ENCODE measurements around the gene THSD7B. TPM values are rescaled to one million over a fixed set of nuclear protein-coding genes. Genes with fewer than 3 reads are reported as not detected.

THSD7B gene
- total and polyA plus RNA-seq, 7 experiments from 2014 or later = not detected

GRCh38 chr2:137167651-137168050, 402.3 kb downstream of the THSD7B start:
- Mint-ChIP-seq H3K4me1 (no peaks in the 10 kb centered on the region), H3K27me3 (peaks cover 0 to 4% (median 0%) of the 10 kb centered on the region in 5 donors), H3K9me3 (peaks cover 0 to 11% (median 4%) of the 10 kb centered on the region in 11 donors), H3K4me3 (no peak overlapping the region), H3K36me3 (no peaks in the 10 kb centered on the region), H3K27ac (no peak overlapping the region)
- ChIA-PET POLR2A (no interaction called here), CTCF (no interaction called here)
- H3K36me3 ChIP-seq (ENCODE audit: control insufficient read depth in 2 of 3, insufficient read depth in 3 of 3, low read length in 3 of 3) = no peaks in the 10 kb centered on the region
- no peak overlapping the region for H3K4me3 ChIP-seq (ENCODE audit: low read length)
- no peak for ATAC-seq
- H3K27ac ChIP-seq (ENCODE audit: low read depth, low read length) = no peak overlapping the region
- no peaks in the 10 kb centered on the region for H3K9me3 ChIP-seq (ENCODE audit: control insufficient read depth in 2 of 3, low read length in 3 of 3)
- no peak for DNase-seq
- intact Hi-C loops (cut with micrococcal nuclease) = no loop called here
- H3K27me3 ChIP-seq (ENCODE audit: control insufficient read depth in 2 of 2, insufficient read depth in 2 of 2, low read length in 2 of 2) = no peaks in the 10 kb centered on the region
- no peaks in the 10 kb centered on the region for H3K4me1 ChIP-seq (ENCODE audit: control insufficient read depth in 2 of 2, insufficient read depth in 2 of 2, low read length in 2 of 2)

- CTCF ChIA-PET = no interaction called here
- no peaks in the 10 kb centered on the region for H3K36me3 Mint-ChIP-seq
Observed at GRCh38 chr2:137168552-137168951, 403.2 kb downstream of the THSD7B start.

GRCh38 chr2:137172162-137172561, 406.8 kb downstream of the THSD7B start:
- Mint-ChIP-seq H3K27me3 (peaks cover 0 to 4% (median 0%) of the 10 kb centered on the region in 5 donors), H3K9me3 (peaks cover 0 to 1% (median 0%) of the 10 kb centered on the region in 11 donors), H3K4me3 (no peak overlapping the region), H3K27ac (no peak overlapping the region), H3K4me1 (no peaks in the 10 kb centered on the region), H3K36me3 (no peaks in the 10 kb centered on the region)
- Histone ChIP-seq H3K36me3 (ENCODE audit: control insufficient read depth in 2 of 3, insufficient read depth in 3 of 3, low read length in 3 of 3) (no peaks in the 10 kb centered on the region), H3K4me1 (ENCODE audit: control insufficient read depth in 2 of 2, insufficient read depth in 2 of 2, low read length in 2 of 2) (no peaks in the 10 kb centered on the region), H3K27ac (ENCODE audit: low read depth, low read length) (no peak overlapping the region), H3K27me3 (ENCODE audit: control insufficient read depth in 2 of 2, insufficient read depth in 2 of 2, low read length in 2 of 2) (no peaks in the 10 kb centered on the region), H3K9me3 (ENCODE audit: control insufficient read depth in 2 of 3, low read length in 3 of 3) (no peaks in the 10 kb centered on the region), H3K4me3 (ENCODE audit: low read length) (no peak overlapping the region)
- DNase-seq = no peak
- intact Hi-C loops (cut with micrococcal nuclease) = no loop called here
- ChIA-PET POLR2A (no interaction called here), CTCF (no interaction called here)
- ATAC-seq = no peak

More at GRCh38 chr2:137168552-137168951, 403.2 kb downstream of the THSD7B start:
- Mint-ChIP-seq H3K27ac (no peak overlapping the region), H3K9me3 (peaks cover 0 to 11% (median 3%) of the 10 kb centered on the region in 11 donors), H3K27me3 (peaks cover 0 to 4% (median 0%) of the 10 kb centered on the region in 5 donors), H3K4me1 (no peaks in the 10 kb centered on the region), H3K4me3 (no peak overlapping the region)
- POLR2A ChIA-PET = no interaction called here
- H3K36me3 ChIP-seq (ENCODE audit: control insufficient read depth in 2 of 3, insufficient read depth in 3 of 3, low read length in 3 of 3) = no peaks in the 10 kb centered on the region
- no peak overlapping the region for H3K27ac ChIP-seq (ENCODE audit: low read depth, low read length)
- no peak overlapping the region for H3K4me3 ChIP-seq (ENCODE audit: low read length)
- H3K4me1 ChIP-seq (ENCODE audit: control insufficient read depth in 2 of 2, insufficient read depth in 2 of 2, low read length in 2 of 2) = no peaks in the 10 kb centered on the region
- ATAC-seq (no peak), DNase-seq (no peak)
- no peaks in the 10 kb centered on the region for H3K9me3 ChIP-seq (ENCODE audit: control insufficient read depth in 2 of 3, low read length in 3 of 3)
- intact Hi-C loops (cut with micrococcal nuclease) = no loop called here
- H3K27me3 ChIP-seq (ENCODE audit: control insufficient read depth in 2 of 2, insufficient read depth in 2 of 2, low read length in 2 of 2) = no peaks in the 10 kb centered on the region

- Mint-ChIP-seq H3K4me1 (no peaks in the 10 kb centered on the region), H3K27me3 (peaks cover 0 to 4% (median 0%) of the 10 kb centered on the region in 5 donors), H3K27ac (no peak overlapping the region), H3K9me3 (no peaks in the 10 kb centered on the region), H3K36me3 (no peaks in the 10 kb centered on the region), H3K4me3 (no peak overlapping the region)
- DNase-seq (no peak), ATAC-seq (no peak)
- Histone ChIP-seq H3K36me3 (ENCODE audit: control insufficient read depth in 2 of 3, insufficient read depth in 3 of 3, low read length in 3 of 3) (no peaks in the 10 kb centered on the region), H3K27ac (ENCODE audit: low read depth, low read length) (no peak overlapping the region), H3K27me3 (ENCODE audit: control insufficient read depth in 2 of 2, insufficient read depth in 2 of 2, low read length in 2 of 2) (no peaks in the 10 kb centered on the region), H3K4me1 (ENCODE audit: control insufficient read depth in 2 of 2, insufficient read depth in 2 of 2, low read length in 2 of 2) (no peaks in the 10 kb centered on the region), H3K9me3 (ENCODE audit: control insufficient read depth in 2 of 3, low read length in 3 of 3) (no peaks in the 10 kb centered on the region), H3K4me3 (ENCODE audit: low read length) (no peak overlapping the region)
- POLR2A ChIA-PET = no interaction called here
- intact Hi-C loops (cut with micrococcal nuclease) = no loop called here
- CTCF ChIA-PET = no interaction called here
Observed at GRCh38 chr2:137173463-137173862, 408.1 kb downstream of the THSD7B start.

GRCh38 chr2:137175246-137175645, 409.9 kb downstream of the THSD7B start:
- H3K36me3 Mint-ChIP-seq = no peaks in the 10 kb centered on the region
- H3K4me3 Mint-ChIP-seq = no peak overlapping the region
- no peaks in the 10 kb centered on the region for H3K27me3 ChIP-seq (ENCODE audit: control insufficient read depth in 2 of 2, insufficient read depth in 2 of 2, low read length in 2 of 2)
- no peak for ATAC-seq
- H3K27me3 Mint-ChIP-seq = peaks cover 0 to 4% (median 0%) of the 10 kb centered on the region in 5 donors
- CTCF ChIA-PET = no interaction called here
- no peaks in the 10 kb centered on the region for H3K4me1 ChIP-seq (ENCODE audit: control insufficient read depth in 2 of 2, insufficient read depth in 2 of 2, low read length in 2 of 2)
- H3K4me1 Mint-ChIP-seq = no peaks in the 10 kb centered on the region
- no peak overlapping the region for H3K4me3 ChIP-seq (ENCODE audit: low read length)
- intact Hi-C loops (cut with micrococcal nuclease) = no loop called here
- no peaks in the 10 kb centered on the region for H3K9me3 Mint-ChIP-seq
- H3K27ac Mint-ChIP-seq = no peak overlapping the region
- no peaks in the 10 kb centered on the region for H3K9me3 ChIP-seq (ENCODE audit: control insufficient read depth in 2 of 3, low read length in 3 of 3)
- POLR2A ChIA-PET = no interaction called here
- H3K27ac ChIP-seq (ENCODE audit: low read depth, low read length) = no peak overlapping the region
- H3K36me3 ChIP-seq (ENCODE audit: control insufficient read depth in 2 of 3, insufficient read depth in 3 of 3, low read length in 3 of 3) = no peaks in the 10 kb centered on the region
- DNase-seq = no peak

GRCh38 chr2:137178951-137179377, 413.6 kb downstream of the THSD7B start:
- no peak overlapping the region for H3K27ac ChIP-seq (ENCODE audit: low read depth, low read length)
- Mint-ChIP-seq H3K9me3 (no peaks in the 10 kb centered on the region), H3K4me3 (no peak overlapping the region), H3K36me3 (no peaks in the 10 kb centered on the region), H3K4me1 (no peaks in the 10 kb centered on the region), H3K27me3 (no peaks in the 10 kb centered on the region), H3K27ac (no peak overlapping the region)
- POLR2A ChIA-PET = no interaction called here
- no peaks in the 10 kb centered on the region for H3K36me3 ChIP-seq (ENCODE audit: control insufficient read depth in 2 of 3, insufficient read depth in 3 of 3, low read length in 3 of 3)
- H3K9me3 ChIP-seq (ENCODE audit: control insufficient read depth in 2 of 3, low read length in 3 of 3) = no peaks in the 10 kb centered on the region
- intact Hi-C loops (cut with micrococcal nuclease) = no loop called here
- H3K27me3 ChIP-seq (ENCODE audit: control insufficient read depth in 2 of 2, insufficient read depth in 2 of 2, low read length in 2 of 2) = no peaks in the 10 kb centered on the region
- CTCF ChIA-PET = no interaction called here
- H3K4me1 ChIP-seq (ENCODE audit: control insufficient read depth in 2 of 2, insufficient read depth in 2 of 2, low read length in 2 of 2) = no peaks in the 10 kb centered on the region
- no peak for DNase-seq
- ATAC-seq = peak; percentile 20
- no peak overlapping the region for H3K4me3 ChIP-seq (ENCODE audit: low read length)

- Histone ChIP-seq H3K4me1 (ENCODE audit: control insufficient read depth in 2 of 2, insufficient read depth in 2 of 2, low read length in 2 of 2) (no peaks in the 10 kb centered on the region), H3K27ac (ENCODE audit: low read depth, low read length) (no peak overlapping the region), H3K9me3 (ENCODE audit: control insufficient read depth in 2 of 3, low read length in 3 of 3) (no peaks in the 10 kb centered on the region), H3K4me3 (ENCODE audit: low read length) (no peak overlapping the region), H3K27me3 (ENCODE audit: control insufficient read depth in 2 of 2, insufficient read depth in 2 of 2, low read length in 2 of 2) (no peaks in the 10 kb centered on the region), H3K36me3 (ENCODE audit: control insufficient read depth in 2 of 3, insufficient read depth in 3 of 3, low read length in 3 of 3) (no peaks in the 10 kb centered on the region)
- H3K4me1 Mint-ChIP-seq = no peaks in the 10 kb centered on the region
- no peaks in the 10 kb centered on the region for H3K27me3 Mint-ChIP-seq
- POLR2A ChIA-PET = no interaction called here
- H3K9me3 Mint-ChIP-seq = no peaks in the 10 kb centered on the region
- intact Hi-C loops (cut with micrococcal nuclease) = no loop called here
- no peaks in the 10 kb centered on the region for H3K36me3 Mint-ChIP-seq
- H3K27ac Mint-ChIP-seq = no peak overlapping the region
- no peak overlapping the region for H3K4me3 Mint-ChIP-seq
- no peak for ATAC-seq
- CTCF ChIA-PET = no interaction called here
- no peak for DNase-seq
Observed at GRCh38 chr2:137179542-137179941, 414.2 kb downstream of the THSD7B start.
